ENCODE results near the gene CRIP1. TPM values are rescaled to one million over a fixed set of nuclear protein-coding genes. Genes with fewer than 3 reads are reported as not detected.
A peak's percentile ranks its signal among the peaks of the same experiment; 100 is the strongest.

Gene CRIP1
- total RNA-seq, 1 experiment from 2014 or later, result 6.9 TPM

DNA sequence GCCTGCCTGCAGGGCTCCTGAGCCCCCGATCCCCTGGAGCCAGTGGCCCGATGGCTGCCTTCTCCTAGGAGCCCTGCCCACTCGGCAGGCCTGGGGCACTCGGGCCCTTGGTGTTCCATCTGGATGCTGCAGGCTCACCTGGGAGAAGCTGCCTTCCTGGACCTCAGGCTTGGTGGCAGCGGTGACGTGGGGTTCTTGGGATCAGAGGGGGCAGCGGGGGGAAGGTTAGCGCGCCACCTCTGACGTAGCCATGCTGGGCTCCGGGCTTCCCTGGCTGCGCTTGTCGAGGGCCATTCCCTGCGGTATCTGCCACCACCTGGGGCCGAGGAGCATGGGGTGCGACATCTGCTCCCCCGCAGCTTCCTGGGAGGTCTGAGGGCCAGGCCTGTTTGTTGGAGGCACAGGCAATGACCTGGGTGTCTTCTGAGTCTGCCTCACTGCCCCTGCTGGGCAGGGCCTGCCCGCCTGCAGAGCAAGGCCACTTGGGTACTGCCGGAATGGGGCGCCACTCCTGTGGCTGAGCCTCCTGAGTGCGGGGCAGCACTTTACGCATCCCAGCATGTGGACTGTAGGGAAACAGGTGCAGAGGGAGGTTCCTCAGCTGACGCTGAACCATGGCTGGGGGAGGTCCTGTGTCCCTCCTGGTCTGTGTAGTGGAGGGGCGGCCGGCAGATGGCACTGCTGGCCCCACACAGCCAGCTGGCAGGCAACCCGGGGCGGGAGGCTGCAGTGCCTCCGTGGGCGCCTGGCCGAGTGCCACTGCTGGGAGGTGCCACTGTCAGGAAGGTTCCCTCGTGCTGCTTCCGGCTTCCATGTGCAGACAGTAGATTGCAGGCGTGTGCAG is 46.8 kb upstream of the CRIP1 start:
- WGBS (ENCODE audit: extremely low coverage, insufficient read length, low lambda C conversion rate), result no CpG with 5 or more reads among the region's 33 CpGs
- Histone ChIP-seq H2BK120ac (ENCODE audit: low read depth, low read length, poor library complexity, severe bottlenecking) (no peak overlapping the region), H3T11ph (ENCODE audit: low read length) (no peak overlapping the region), H2AFZ (ENCODE audit: low read length) (no peak overlapping the region), H3K4me2 (ENCODE audit: insufficient read depth, insufficient read length, low read length) (no peak overlapping the region), H4K20me1 (ENCODE audit: control insufficient read depth, insufficient read depth, insufficient read length) (no peaks in the 10 kb centered on the region), H3K79me2 (ENCODE audit: insufficient read depth, low read length) (peaks cover 14% of the 10 kb centered on the region; the same call in 1 of the 2 replicates), H3K4me1 (ENCODE audit: insufficient read depth, low read length) (no peaks in the 10 kb centered on the region), H3K4ac (ENCODE audit: low read depth, low read length) (no peak overlapping the region), H3K14ac (ENCODE audit: insufficient read depth, low read length) (no peak overlapping the region), H3K79me1 (ENCODE audit: insufficient read depth, low read depth, low read length, poor library complexity, severe bottlenecking) (peaks cover 2% of the 10 kb centered on the region), H2AK5ac (ENCODE audit: insufficient read length, low read length) (no peak overlapping the region), H4K5ac (ENCODE audit: insufficient read length, low read depth, low read length) (no peak overlapping the region), H2BK15ac (ENCODE audit: low read depth, low read length) (no peak overlapping the region), H4K8ac (replicated peaks; ENCODE audit: insufficient read length, low read depth, low read length) (no peak overlapping the region), H3K9ac (ENCODE audit: extremely low read depth, insufficient read length, low read length) (no peak overlapping the region), H2BK20ac (ENCODE audit: low read depth, low read length, poor library complexity, severe bottlenecking) (no peak overlapping the region), H4K91ac (ENCODE audit: insufficient read length, low read depth, low read length) (no peak overlapping the region), H3K27ac (ENCODE audit: insufficient read length, low read depth, low read length) (no peak overlapping the region), H3K23ac (ENCODE audit: insufficient read length, low read depth, low read length) (no peak overlapping the region), H2BK12ac (ENCODE audit: insufficient read length, low read depth, low read length) (no peak overlapping the region), H3K23me2 (ENCODE audit: insufficient read length, low read depth, low read length, poor library complexity, severe bottlenecking) (no peaks in the 10 kb centered on the region), H3K56ac (ENCODE audit: insufficient read length, low read depth, low read length) (no peak overlapping the region), H2BK5ac (ENCODE audit: insufficient read length, low read length) (no peak overlapping the region), H3K27me3 (ENCODE audit: insufficient read depth, low read length) (no peaks in the 10 kb centered on the region), H3K9me3 (ENCODE audit: control insufficient read depth, low read depth, low read length) (no peaks in the 10 kb centered on the region), H3K18ac (ENCODE audit: insufficient read length, low read depth, low read length) (no peak overlapping the region)
- H3K27me3 Mint-ChIP-seq (ENCODE audit: low read depth), result no peaks in the 10 kb centered on the region
- no peaks in the 10 kb centered on the region for H3K9me3 Mint-ChIP-seq
- H3K4me3 Mint-ChIP-seq, result no peak overlapping the region
- peaks cover 2 to 3% of the 10 kb centered on the region in 2 experiments; a peak in 3 of 4 replicates for H3K4me1 Mint-ChIP-seq
- TF ChIP-seq, protein P1, sequence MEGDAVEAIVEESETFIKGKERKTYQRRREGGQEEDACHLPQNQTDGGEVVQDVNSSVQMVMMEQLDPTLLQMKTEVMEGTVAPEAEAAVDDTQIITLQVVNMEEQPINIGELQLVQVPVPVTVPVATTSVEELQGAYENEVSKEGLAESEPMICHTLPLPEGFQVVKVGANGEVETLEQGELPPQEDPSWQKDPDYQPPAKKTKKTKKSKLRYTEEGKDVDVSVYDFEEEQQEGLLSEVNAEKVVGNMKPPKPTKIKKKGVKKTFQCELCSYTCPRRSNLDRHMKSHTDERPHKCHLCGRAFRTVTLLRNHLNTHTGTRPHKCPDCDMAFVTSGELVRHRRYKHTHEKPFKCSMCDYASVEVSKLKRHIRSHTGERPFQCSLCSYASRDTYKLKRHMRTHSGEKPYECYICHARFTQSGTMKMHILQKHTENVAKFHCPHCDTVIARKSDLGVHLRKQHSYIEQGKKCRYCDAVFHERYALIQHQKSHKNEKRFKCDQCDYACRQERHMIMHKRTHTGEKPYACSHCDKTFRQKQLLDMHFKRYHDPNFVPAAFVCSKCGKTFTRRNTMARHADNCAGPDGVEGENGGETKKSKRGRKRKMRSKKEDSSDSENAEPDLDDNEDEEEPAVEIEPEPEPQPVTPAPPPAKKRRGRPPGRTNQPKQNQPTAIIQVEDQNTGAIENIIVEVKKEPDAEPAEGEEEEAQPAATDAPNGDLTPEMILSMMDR (conservative IDR thresholded peaks at IDR 0.05), result 0 out of 3 replicates have a peak, but pooled peaks have one; percentile 17
- H3K27ac Mint-ChIP-seq, result no peak overlapping the region
- no peak for DNase-seq
- H3K36me3 Mint-ChIP-seq (ENCODE audit: insufficient read depth in 1 of 3, low read depth in 3 of 3), result peaks cover 12 to 33% (median 28%) of the 10 kb centered on the region in 3 experiments; a peak in 6 of 7 replicates
